Gastroesophageal sphincter (tissue), 2 donors: ENCODE data around the gene GDF15.

Experiments
- EP300 ChIP-seq: sonication (generic); formaldehyde crosslinking; IDR thresholded peaks from one replicate; pipeline ENCODE4 v1.6.1; 2017; ENCODE audit warnings: antibody characterized with exemption, mild to moderate bottlenecking
- POLR2A ChIP-seq, 2 donors: fragments of 450-650 bp; IDR thresholded peaks; one replicate each; pipeline ENCODE4 v1.6.1; 2017; ENCODE audit warnings: antibody characterized with exemption in 2 of 2, mild to moderate bottlenecking in 2 of 2, moderate library complexity in 1 of 2

- TF ChIP-seq POLR2A (IDR thresholded peaks at IDR 0.05): no peak
- no peak for TF ChIP-seq EP300
Measured at GRCh38 chr19:18436671-18437490, 50.9 kb downstream of the GDF15 start.
